Hematopoietic multipotent progenitor cell (in vitro differentiated cells): ENCODE data around the gene ICAM2. TPM values are rescaled to one million over a fixed set of nuclear protein-coding genes. Genes with fewer than 3 reads are reported as not detected.

Source experiments
- DNase-seq, 3 donors: peaks; one replicate each; pipeline ENCODE4 v3.0.0-alpha.2; 2011 to 2015; ENCODE audit warnings: low read depth in 2 of 3, low spot score in 2 of 3
- total RNA-seq: library from RNA; depleted of rRNA; stranded (reverse); fragments of >200 nt; gene quantifications from one replicate; pipeline ENCODE4 v1.2.3, GENCODE V29; 2012

ICAM2 gene
- total RNA-seq: 249 TPM

- DNase-seq: peak; percentile 88 to 99 (median 97)
These were observed at the start of gene ICAM2 for GRCh38 chr17:64020056-64020766. TSS of gene ICAM2 (minus strand) at chr17:64020633. CDS start at chr17:64006691, 13,942 bp downstream.

GRCh38 chr17:64070213-64070612 lies 49.8 kb upstream of the ICAM2 start:
- DNase-seq: no peak

- DNase-seq: no peak
These were observed 48.7 kb upstream of the ICAM2 start for GRCh38 chr17:64069143-64069542.

GRCh38 chr17:64067657-64068056 lies 47.2 kb upstream of the ICAM2 start:
- no peak for DNase-seq

GRCh38 chr17:64066716-64067115 lies 46.3 kb upstream of the ICAM2 start:
- no peak for DNase-seq

- DNase-seq: no peak
These were observed 44.7 kb upstream of the ICAM2 start for GRCh38 chr17:64065161-64065560.

GRCh38 chr17:64064331-64064730 lies 43.9 kb upstream of the ICAM2 start:
- no peak for DNase-seq

- DNase-seq: peak in 2 of 3 donors; percentile 70 to 75
These were observed 43.4 kb upstream of the ICAM2 start for GRCh38 chr17:64063766-64064224.

- DNase-seq: no peak
These were observed 42.7 kb upstream of the ICAM2 start for GRCh38 chr17:64063088-64063487.

GRCh38 chr17:64061178-64061898 lies 40.9 kb upstream of the ICAM2 start:
- no peak for DNase-seq

- no peak for DNase-seq
These were observed 39.9 kb upstream of the ICAM2 start for GRCh38 chr17:64060331-64060730.

- no peak for DNase-seq
These were observed 39.3 kb upstream of the ICAM2 start for GRCh38 chr17:64059756-64060155.

GRCh38 chr17:64058621-64059020 lies 38.2 kb upstream of the ICAM2 start:
- no peak for DNase-seq

GRCh38 chr17:64057701-64058263 lies 37.3 kb upstream of the ICAM2 start:
- DNase-seq: no peak

- no peak for DNase-seq
These were observed 36.0 kb upstream of the ICAM2 start for GRCh38 chr17:64056269-64057005.

GRCh38 chr17:64055183-64056142 lies 35.0 kb upstream of the ICAM2 start:
- no peak for DNase-seq

- no peak for DNase-seq
These were observed 33.9 kb upstream of the ICAM2 start for GRCh38 chr17:64054304-64054703.

- DNase-seq: no peak
These were observed 32.7 kb upstream of the ICAM2 start for GRCh38 chr17:64053101-64053500.

- DNase-seq: no peak
These were observed 30.7 kb upstream of the ICAM2 start for GRCh38 chr17:64051153-64051552.

GRCh38 chr17:64048805-64049204 lies 28.4 kb upstream of the ICAM2 start:
- no peak for DNase-seq
